OCI-LY7 (cell line): ENCODE data around the gene NMRAL1. TPM values are rescaled to one million over a fixed set of nuclear protein-coding genes. Genes with fewer than 3 reads are reported as not detected.

Experiments
- BruUV-seq: library from RNA; stranded (reverse); fragments of 400-500 nt; replicated peaks from 2 replicates; lab custom pipeline; 2021; lab: Mats Ljungman, UMichigan
- CTCF ChIA-PET: fragments of 300-600 bp; sonication (Branson Sonifier 250); formaldehyde crosslinking; loops from one replicate; lab custom pipeline; 2022; ENCODE audit warnings: antibody characterized with exemption; ENCODE audit not compliant: unreplicated experiment; lab: Charles Lee
- POLR2A ChIA-PET: fragments of 300-600 bp; sonication (Branson Sonifier 250); formaldehyde crosslinking; loops from one replicate; lab custom pipeline; 2022; ENCODE audit warnings: antibody characterized with exemption; lab: Charles Lee
- DNase-seq: peaks from one replicate; pipeline ENCODE4 v3.0.0-alpha.2; 2015; ENCODE audit warnings: low spot score
- H2AFZ ChIP-seq: fragments of 200-600 bp; sonication (generic), shearing (Covaris generic); 2 replicates; pipeline ENCODE4 v1.6.1; 2014; ENCODE audit warnings: mild to moderate bottlenecking, antibody characterized with exemption, low read length, moderate library complexity
- H3K27ac ChIP-seq: fragments of 200-600 bp; sonication (generic); 2 replicates; pipeline ENCODE4 v1.5.1; 2014; ENCODE audit warnings: mixed run types, low read depth, mild to moderate bottlenecking, moderate library complexity, low read length, inconsistent platforms; ENCODE audit not compliant: poor library complexity, severe bottlenecking
- H3K36me3 ChIP-seq: fragments of 200-600 bp; sonication (generic); 2 replicates; pipeline ENCODE4 v1.6.1; 2014; ENCODE audit warnings: mild to moderate bottlenecking, antibody characterized with exemption, low read length, moderate library complexity, mixed read lengths; ENCODE audit not compliant: insufficient read depth
- H3K4me1 ChIP-seq: fragments of 200-600 bp; sonication (generic); 2 replicates; pipeline ENCODE4 v1.5.1; 2014; ENCODE audit warnings: mild to moderate bottlenecking, low read length; ENCODE audit not compliant: insufficient read depth, poor library complexity, severe bottlenecking
- H3K4me2 ChIP-seq: fragments of 200-600 bp; sonication (generic); 2 replicates; pipeline ENCODE4 v1.6.1; 2014; ENCODE audit warnings: mild to moderate bottlenecking, low read length
- H3K4me3 ChIP-seq: fragments of 200-600 bp; sonication (generic); 2 replicates; pipeline ENCODE4 v1.5.1; 2014; ENCODE audit warnings: mild to moderate bottlenecking, low read depth, low read length; ENCODE audit not compliant: poor library complexity, severe bottlenecking
- H3K79me2 ChIP-seq: fragments of 200-600 bp; sonication (generic); 2 replicates; pipeline ENCODE4 v1.6.1; 2016; ENCODE audit warnings: low read depth, mild to moderate bottlenecking, low read length, moderate library complexity, mixed read lengths; ENCODE audit not compliant: insufficient read depth
- H3K9me2 ChIP-seq: fragments of 200-600 bp; sonication (generic); 2 replicates; pipeline ENCODE4 v1.6.1; 2016; ENCODE audit warnings: mild to moderate bottlenecking, low read length, mixed read lengths; ENCODE audit not compliant: insufficient read depth
- H3K9me3 ChIP-seq: fragments of 200-600 bp; sonication (generic); 2 replicates; pipeline ENCODE4 v1.6.1; 2014; ENCODE audit warnings: mild to moderate bottlenecking, mixed run types, low read length, mixed read lengths
- H4K20me1 ChIP-seq: fragments of 200-600 bp; sonication (generic); 2 replicates; pipeline ENCODE4 v1.6.1; 2014; ENCODE audit warnings: mild to moderate bottlenecking, antibody characterized with exemption, low read length, moderate library complexity, mixed read lengths; ENCODE audit not compliant: insufficient read depth
- EZH2phosphoT487 ChIP-seq: fragments of 200-600 bp; sonication (generic); IDR thresholded peaks from 2 replicates; pipeline ENCODE4 v1.6.1; 2018; ENCODE audit warnings: low read depth, borderline replicate concordance, mild to moderate bottlenecking, mixed run types, antibody characterized with exemption, low read length, moderate library complexity, mixed read lengths
- intact Hi-C: fragments of 100-400 bp; cut with micrococcal nuclease; formaldehyde crosslinking; loops from one replicate; pipeline ENCODE4 v1.10.0; 2022; ENCODE audit not compliant: unreplicated experiment
- total RNA-seq, 2 experiments: library from RNA; depleted of rRNA in 1 of 2; stranded (reverse); fragments of >200 nt in 1 of 2; shearing (Covaris generic) in 1 of 2; gene quantifications; 2 replicates each; pipeline ENCODE4 v1.2.3, GENCODE V29; 2014 to 2022
- TF ChIP-seq, protein P1 (sequence below): fragments of 200-600 bp; sonication (generic); conservative IDR thresholded peaks from 2 replicates; pipeline ENCODE4 v1.5.1; 2014; ENCODE audit warnings: mild to moderate bottlenecking, antibody characterized with exemption, low read length, moderate library complexity, mixed read lengths

NMRAL1 gene
- total RNA-seq, 2 experiments from 2014 or later = 92.8 to 139 TPM

DNA sequence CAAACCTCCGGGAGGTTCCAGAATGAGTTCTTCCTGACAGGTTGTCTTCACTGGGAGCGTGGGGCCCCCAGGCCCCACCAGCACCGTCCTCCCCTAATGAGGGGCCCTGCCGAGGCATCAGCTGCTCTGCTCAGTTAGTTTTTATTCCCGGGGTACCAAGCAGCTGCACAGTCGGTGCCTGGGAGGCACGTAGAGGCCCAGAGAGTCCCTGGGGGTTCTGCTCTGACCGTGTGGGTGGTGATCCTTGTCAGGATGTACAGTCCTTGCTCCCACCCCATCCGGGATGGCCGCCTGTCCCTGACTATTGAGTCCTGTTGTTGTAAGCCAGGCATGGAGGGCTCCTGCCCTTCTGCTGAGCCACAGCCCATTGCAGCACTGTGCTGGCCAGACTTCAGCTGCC, 18.5 kb downstream of the NMRAL1 start:
- Histone ChIP-seq H3K79me2 (no peaks in the 10 kb centered on the region), H2AFZ (no peak overlapping the region), H3K4me3 (no peak overlapping the region), H3K27ac (no peak overlapping the region), H4K20me1 (no peaks in the 10 kb centered on the region), H3K36me3 (peaks cover 92% of the 10 kb centered on the region), H3K4me2 (no peak overlapping the region), H3K4me1 (no peaks in the 10 kb centered on the region), H3K9me3 (no peaks in the 10 kb centered on the region), H3K9me2 (no peaks in the 10 kb centered on the region)
- no peak for DNase-seq
- TF ChIP-seq EZH2phosphoT487 = no peak
- TF ChIP-seq, protein P1, sequence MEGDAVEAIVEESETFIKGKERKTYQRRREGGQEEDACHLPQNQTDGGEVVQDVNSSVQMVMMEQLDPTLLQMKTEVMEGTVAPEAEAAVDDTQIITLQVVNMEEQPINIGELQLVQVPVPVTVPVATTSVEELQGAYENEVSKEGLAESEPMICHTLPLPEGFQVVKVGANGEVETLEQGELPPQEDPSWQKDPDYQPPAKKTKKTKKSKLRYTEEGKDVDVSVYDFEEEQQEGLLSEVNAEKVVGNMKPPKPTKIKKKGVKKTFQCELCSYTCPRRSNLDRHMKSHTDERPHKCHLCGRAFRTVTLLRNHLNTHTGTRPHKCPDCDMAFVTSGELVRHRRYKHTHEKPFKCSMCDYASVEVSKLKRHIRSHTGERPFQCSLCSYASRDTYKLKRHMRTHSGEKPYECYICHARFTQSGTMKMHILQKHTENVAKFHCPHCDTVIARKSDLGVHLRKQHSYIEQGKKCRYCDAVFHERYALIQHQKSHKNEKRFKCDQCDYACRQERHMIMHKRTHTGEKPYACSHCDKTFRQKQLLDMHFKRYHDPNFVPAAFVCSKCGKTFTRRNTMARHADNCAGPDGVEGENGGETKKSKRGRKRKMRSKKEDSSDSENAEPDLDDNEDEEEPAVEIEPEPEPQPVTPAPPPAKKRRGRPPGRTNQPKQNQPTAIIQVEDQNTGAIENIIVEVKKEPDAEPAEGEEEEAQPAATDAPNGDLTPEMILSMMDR = no peak
- intact Hi-C loops = no loop called here
- POLR2A ChIA-PET = no interaction called here
- CTCF ChIA-PET = no interaction called here
- TSS peak; percentile 61 for BruUV-seq

DNA sequence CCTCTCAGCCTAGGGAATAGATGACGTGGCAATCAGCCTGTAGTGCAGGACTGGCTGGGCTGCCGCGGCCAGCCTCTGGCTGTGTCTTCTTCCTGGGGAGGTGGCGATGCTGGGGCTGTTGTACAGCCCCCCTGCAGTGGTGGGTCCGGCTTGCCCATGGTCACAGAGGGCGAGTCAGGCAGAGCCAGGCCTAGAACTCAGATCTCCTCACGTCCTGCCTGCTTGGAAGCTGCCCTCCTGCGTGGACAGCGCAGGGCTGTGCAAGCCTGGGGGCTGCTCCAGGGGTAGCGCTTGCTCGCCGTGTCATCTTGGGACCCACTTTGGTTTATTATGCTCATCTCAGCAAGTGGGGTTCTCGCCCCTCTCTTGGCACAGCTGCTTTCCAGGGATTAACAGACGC, 19.3 kb downstream of the NMRAL1 start:
- no peaks in the 10 kb centered on the region for H4K20me1 ChIP-seq
- DNase-seq = no peak
- ChIA-PET CTCF (no interaction called here), POLR2A (interaction anchor here (0.7 kb wide), 1 partner anchor 17 kb away, joined by 3 read pairs; no protein-coding TSS in a partner anchor)
- no peaks in the 10 kb centered on the region for H3K9me3 ChIP-seq
- H3K79me2 ChIP-seq = no peaks in the 10 kb centered on the region
- no peak for TF ChIP-seq EZH2phosphoT487
- TF ChIP-seq, protein P1 = no peak
- H3K4me2 ChIP-seq = no peak overlapping the region
- intact Hi-C loops = no loop called here
- H2AFZ ChIP-seq = no peak overlapping the region
- no peaks in the 10 kb centered on the region for H3K4me1 ChIP-seq
- H3K9me2 ChIP-seq = no peaks in the 10 kb centered on the region
- H3K27ac ChIP-seq = no peak overlapping the region
- BruUV-seq = no TSS peak
- H3K4me3 ChIP-seq = no peak overlapping the region
- peaks cover 96% of the 10 kb centered on the region for H3K36me3 ChIP-seq

DNA sequence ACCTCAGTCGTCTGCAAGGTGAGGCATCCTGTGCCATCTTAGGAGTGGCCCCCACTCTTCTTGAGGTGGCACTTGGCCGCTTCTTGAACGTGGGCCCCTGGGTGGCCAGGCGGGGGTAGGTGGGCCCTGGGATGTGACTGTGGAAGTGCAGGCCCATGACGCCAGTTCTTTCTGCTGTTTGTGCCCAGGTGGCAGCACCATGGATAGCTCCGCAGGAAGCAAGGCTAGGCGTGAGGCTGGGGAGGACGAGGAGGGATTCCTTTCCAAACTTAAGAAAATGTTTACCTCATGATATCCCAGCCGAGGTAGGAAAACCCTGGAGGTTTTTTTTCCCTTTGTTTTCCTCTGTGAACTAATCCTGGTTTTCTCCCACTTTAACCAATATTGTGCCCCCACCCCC, 19.8 kb downstream of the NMRAL1 start:
- H3K4me1 ChIP-seq = no peaks in the 10 kb centered on the region
- H4K20me1 ChIP-seq = no peaks in the 10 kb centered on the region
- no peaks in the 10 kb centered on the region for H3K9me2 ChIP-seq
- intact Hi-C loops = no loop called here
- H3K4me3 ChIP-seq = no peak overlapping the region
- no peak overlapping the region for H2AFZ ChIP-seq
- TF ChIP-seq, protein P1 = no peak
- no peak for TF ChIP-seq EZH2phosphoT487
- DNase-seq = no peak
- H3K36me3 ChIP-seq = peaks cover 96% of the 10 kb centered on the region
- no TSS peak for BruUV-seq
- ChIA-PET CTCF (no interaction called here), POLR2A (no interaction called here)
- no peak overlapping the region for H3K27ac ChIP-seq
- no peak overlapping the region for H3K4me2 ChIP-seq
- no peaks in the 10 kb centered on the region for H3K9me3 ChIP-seq
- H3K79me2 ChIP-seq = no peaks in the 10 kb centered on the region
